Measurements from ENCODE around the gene NHEJ1. TPM values are rescaled to one million over a fixed set of nuclear protein-coding genes. Genes with fewer than 3 reads are reported as not detected.

The NHEJ1 gene
- total and polyA plus RNA-seq, 9 of the 15 experiments (the other 6 are each of a cell fraction or from before 2014, with no cell fraction given), result 9.0 to 23.7 (median 13.9) TPM

DNA sequence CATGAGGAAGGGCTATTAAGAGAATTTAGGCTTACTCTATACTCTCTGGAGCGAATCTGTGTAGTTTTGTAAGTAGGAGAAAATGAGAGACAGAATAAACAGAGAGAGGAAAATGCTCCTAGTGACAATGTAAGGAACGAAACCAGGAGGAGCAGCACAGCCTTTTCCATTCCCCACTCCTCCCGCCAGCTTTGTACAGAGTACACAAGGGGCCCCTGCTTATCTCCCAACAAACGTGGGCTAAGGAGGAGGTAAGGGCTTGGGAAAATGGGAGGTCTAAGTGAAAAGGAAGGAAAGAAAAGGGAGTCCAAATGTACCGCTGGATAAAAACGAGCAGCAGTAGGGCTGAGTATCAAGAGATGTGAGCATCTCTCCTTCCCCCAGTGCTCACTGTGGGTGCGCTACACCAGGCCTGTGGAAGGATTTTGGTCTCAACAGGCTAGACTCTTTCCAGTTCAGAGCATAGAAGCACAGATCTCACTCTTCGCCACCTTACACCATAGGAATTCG is 87.8 kb downstream of the NHEJ1 start (continued):
- TF ChIP-seq, protein P1, sequence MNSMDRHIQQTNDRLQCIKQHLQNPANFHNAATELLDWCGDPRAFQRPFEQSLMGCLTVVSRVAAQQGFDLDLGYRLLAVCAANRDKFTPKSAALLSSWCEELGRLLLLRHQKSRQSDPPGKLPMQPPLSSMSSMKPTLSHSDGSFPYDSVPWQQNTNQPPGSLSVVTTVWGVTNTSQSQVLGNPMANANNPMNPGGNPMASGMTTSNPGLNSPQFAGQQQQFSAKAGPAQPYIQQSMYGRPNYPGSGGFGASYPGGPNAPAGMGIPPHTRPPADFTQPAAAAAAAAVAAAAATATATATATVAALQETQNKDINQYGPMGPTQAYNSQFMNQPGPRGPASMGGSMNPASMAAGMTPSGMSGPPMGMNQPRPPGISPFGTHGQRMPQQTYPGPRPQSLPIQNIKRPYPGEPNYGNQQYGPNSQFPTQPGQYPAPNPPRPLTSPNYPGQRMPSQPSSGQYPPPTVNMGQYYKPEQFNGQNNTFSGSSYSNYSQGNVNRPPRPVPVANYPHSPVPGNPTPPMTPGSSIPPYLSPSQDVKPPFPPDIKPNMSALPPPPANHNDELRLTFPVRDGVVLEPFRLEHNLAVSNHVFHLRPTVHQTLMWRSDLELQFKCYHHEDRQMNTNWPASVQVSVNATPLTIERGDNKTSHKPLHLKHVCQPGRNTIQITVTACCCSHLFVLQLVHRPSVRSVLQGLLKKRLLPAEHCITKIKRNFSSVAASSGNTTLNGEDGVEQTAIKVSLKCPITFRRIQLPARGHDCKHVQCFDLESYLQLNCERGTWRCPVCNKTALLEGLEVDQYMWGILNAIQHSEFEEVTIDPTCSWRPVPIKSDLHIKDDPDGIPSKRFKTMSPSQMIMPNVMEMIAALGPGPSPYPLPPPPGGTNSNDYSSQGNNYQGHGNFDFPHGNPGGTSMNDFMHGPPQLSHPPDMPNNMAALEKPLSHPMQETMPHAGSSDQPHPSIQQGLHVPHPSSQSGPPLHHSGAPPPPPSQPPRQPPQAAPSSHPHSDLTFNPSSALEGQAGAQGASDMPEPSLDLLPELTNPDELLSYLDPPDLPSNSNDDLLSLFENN (IDR thresholded peaks at IDR 0.05; ENCODE audit: low read depth in 2 of 2, low read length in 2 of 2), result no peak
- no peak for TF ChIP-seq MCM3 (IDR thresholded peaks at IDR 0.05)

DNA sequence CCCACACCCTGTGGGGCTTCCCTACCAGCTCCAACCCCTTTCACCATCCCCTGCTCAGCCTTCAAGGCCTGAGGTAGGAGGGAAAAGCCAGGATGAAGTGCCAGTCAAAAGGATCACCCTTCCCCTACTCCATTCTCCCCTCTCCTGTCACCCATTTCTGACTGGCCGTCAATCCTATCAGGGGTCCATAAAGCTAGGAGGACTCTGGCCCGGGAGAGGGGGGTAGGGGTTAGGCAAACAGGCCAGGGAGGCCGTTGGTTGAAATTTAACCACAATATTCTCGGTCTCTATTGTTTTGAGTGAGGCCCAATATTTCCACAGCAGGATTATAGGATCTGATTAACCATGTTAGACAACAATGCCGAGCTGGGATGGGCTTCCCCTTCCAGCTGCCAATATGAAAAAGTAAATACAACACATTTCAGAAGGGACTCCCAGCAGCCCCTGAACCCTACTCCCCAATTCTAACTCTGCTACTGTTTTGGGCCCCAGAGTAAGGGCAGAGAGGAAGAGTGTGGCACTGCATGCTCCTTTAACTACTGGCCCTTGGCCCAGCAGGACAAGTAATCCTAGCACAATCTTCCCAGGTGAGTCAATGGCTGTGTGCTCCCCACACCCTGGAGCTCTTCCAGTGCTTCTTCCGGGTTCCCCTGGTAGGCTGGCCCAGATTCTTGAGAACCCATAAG is 89.3 kb downstream of the NHEJ1 start:
- Histone ChIP-seq H3K9me1 (ENCODE audit: control insufficient read depth, insufficient read depth, low read length) (no peaks in the 10 kb centered on the region), H2AFZ (ENCODE audit: low read depth, low read length) (no peak overlapping the region), H3K9me3 (replicated peaks; ENCODE audit: control insufficient read depth, insufficient read depth, low read depth, low read length) (no peaks in the 10 kb centered on the region), H3K4me2 (ENCODE audit: insufficient read depth, low read length) (no peak overlapping the region), H4K20me1 (replicated peaks; ENCODE audit: control insufficient read depth, insufficient read depth, low read length) (no peaks in the 10 kb centered on the region), H3K36me3 (ENCODE audit: control insufficient read depth, insufficient read depth, low read length) (no peaks in the 10 kb centered on the region), H3K4me1 (replicated peaks in 1 of 2; ENCODE audit: control insufficient read depth in 2 of 2, insufficient read depth in 2 of 2, low read length in 2 of 2) (no peaks in the 10 kb centered on the region), H3K9ac (ENCODE audit: insufficient read depth in 1 of 2, low read depth in 2 of 2, low read length in 2 of 2) (no peak overlapping the region), H3K79me2 (ENCODE audit: control insufficient read depth, insufficient read depth, low read length) (no peaks in the 10 kb centered on the region), H3K27ac (ENCODE audit: extremely low read depth, low read depth, low read length) (no peak overlapping the region), H3K27me3 (ENCODE audit: control insufficient read depth in 2 of 2, insufficient read depth in 2 of 2, low read length in 2 of 2) (peaks cover 2 to 5% of the 10 kb centered on the region in 2 experiments; a peak in 2 of 5 replicates), H3K4me3 (no peak overlapping the region)
- POLR2A ChIA-PET, result interaction anchor here (1.4 kb wide), 1 partner anchor 33 kb away, joined by 3 read pairs; no protein-coding TSS in a partner anchor
- 16% methylated on average over 6 of the region's 6 CpGs for WGBS (ENCODE audit: insufficient coverage, low coverage, missing lambda C conversion rate)
- BruUV-seq (replicated peaks), result no TSS peak
- ATAC-seq, result no peak
- DNase-seq (ENCODE audit: extremely low read depth in 1 of 4, low spot score in 3 of 4), result no peak
- in situ Hi-C loops (cut with MboI), result loop anchor here (5.0 kb wide), 1 partner anchor 51 kb away; no protein-coding TSS in a partner anchor
- CTCF ChIA-PET (ENCODE audit: low intra/inter-chr PET ratio), result no interaction called here
- FAIRE-seq, result no peak
- TF ChIP-seq HOXB6 (CRISPR knock-in tag; IDR thresholded peaks at IDR 0.05; ENCODE audit: borderline replicate concordance), result no peak
- intact Hi-C loops (cut with micrococcal nuclease), result no loop called here

All from K562 (cell line).